Measurements from ENCODE around the gene USP40. TPM values are rescaled to one million over a fixed set of nuclear protein-coding genes. Genes with fewer than 3 reads are reported as not detected.

The USP40 gene
- total RNA-seq, 1 experiment from 2014 or later, result 23.8 TPM

GRCh38 chr2:233449921-233450863 lies 116.4 kb downstream of the USP40 start:
- in situ Hi-C loops (cut with HindIII; ENCODE audit: low sequenced_read_pairs), result no loop called here
- no peak for DNase-seq (ENCODE audit: low spot score)

DNA sequence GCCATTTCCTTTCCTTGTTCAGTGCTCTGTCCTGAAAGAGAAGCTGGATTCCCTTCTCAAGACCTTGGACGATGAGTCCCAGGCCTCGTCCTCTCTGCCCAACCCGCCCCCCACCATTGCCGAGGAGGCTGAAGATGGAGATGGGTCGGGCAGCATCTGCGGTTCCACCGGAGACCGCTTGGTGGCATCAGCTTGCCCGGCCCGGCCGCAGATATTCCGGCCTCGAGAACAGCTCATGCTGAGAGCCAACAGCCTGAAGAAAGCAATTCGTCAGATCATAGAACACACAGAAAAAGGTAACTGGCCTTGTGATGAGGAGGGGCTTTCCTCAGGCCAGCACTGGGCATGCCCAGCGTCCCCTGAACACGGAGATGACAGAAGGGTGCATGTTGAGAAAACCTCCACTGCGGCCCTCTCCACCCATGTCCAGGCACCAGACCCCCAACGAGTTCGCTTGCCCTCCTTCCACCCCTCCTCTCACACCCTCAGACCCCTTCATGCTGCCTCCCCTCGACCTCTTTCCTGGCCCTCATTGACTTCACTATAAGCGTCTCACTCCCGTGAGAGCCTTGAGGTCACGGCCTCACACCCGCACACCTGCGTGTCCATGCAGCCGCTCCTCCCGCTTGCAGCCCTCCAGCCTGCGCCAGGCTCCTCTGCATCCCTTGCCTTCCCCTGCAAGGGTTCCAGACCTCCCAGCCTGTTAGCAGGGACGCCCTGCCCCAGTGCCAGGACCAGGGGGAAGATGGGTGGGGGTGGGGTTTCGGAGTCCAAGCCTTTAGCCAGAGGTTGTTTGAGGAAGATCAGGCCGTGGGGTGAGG lies 117.3 kb downstream of the USP40 start:
- DNase-seq (ENCODE audit: low spot score), result peak; percentile 76
- in situ Hi-C loops (cut with HindIII; ENCODE audit: low sequenced_read_pairs), result no loop called here

DNA sequence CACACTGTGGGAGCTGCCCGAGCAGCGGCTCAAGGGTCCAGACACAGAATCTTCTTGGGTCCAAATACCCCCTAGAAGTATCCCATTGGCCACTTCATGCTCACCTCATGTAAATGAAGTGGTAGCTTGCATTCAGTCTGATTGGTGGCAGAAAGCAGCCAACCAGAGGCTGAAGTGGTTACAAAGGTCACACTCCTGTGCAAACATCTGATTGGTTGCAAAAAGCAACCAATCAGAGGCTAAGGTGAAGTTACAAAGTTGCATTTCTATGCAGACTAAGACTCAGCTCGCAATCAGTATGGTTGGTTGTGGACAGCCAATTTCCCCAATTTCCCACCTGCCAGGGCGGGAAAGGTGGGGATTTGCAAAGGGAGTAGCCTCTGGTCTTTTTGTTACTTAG lies 118.0 kb downstream of the USP40 start:
- no peak for DNase-seq (ENCODE audit: low spot score)
- in situ Hi-C loops (cut with HindIII; ENCODE audit: low sequenced_read_pairs), result no loop called here

GRCh38 chr2:233448220-233448559 lies 118.4 kb downstream of the USP40 start:
- DNase-seq (ENCODE audit: low spot score), result peak; percentile 41
- in situ Hi-C loops (cut with HindIII; ENCODE audit: low sequenced_read_pairs), result no loop called here

DNA sequence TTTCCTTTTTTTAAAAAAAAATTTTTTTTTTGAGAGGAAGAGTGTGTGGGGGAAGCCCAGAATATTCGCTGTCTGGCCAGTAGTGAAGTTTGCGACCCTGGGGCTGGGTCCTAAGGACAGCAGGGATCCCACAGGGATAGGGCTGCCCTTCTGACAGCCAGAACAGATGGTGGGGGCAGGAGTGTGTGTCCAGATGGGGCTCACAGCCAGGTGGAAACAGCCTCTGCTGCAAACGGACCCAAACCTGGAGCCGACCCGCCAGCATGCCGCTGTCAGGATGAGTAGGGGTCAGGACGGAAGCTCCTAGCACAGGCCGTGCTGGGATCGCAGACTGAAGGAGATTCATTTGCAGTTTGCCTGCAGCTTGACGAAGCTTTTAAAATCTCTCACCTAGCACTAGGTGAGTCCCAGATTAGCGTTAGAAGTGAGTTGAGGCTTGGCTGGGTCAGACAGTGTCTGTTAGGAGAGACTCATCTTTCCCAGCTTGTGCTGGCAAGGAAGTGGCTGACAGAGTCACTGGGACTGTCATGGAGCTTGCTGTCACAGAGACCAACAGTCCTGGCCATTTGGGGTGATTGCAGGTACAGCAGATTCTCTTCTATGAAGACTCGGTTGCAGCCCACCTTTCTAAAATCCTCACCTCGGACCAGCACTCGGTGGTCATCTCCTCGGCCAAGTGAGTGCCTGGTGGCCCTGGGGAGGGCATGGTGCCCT lies 118.9 kb downstream of the USP40 start:
- DNase-seq (ENCODE audit: low spot score), result no peak
- in situ Hi-C loops (cut with HindIII; ENCODE audit: low sequenced_read_pairs), result no loop called here

GRCh38 chr2:233446606-233447305 lies 119.8 kb downstream of the USP40 start:
- in situ Hi-C loops (cut with HindIII; ENCODE audit: low sequenced_read_pairs), result no loop called here
- no peak for DNase-seq (ENCODE audit: low spot score)

GRCh38 chr2:233446121-233446520 lies 120.5 kb downstream of the USP40 start:
- in situ Hi-C loops (cut with HindIII; ENCODE audit: low sequenced_read_pairs), result no loop called here
- DNase-seq (ENCODE audit: low spot score), result no peak

DNA sequence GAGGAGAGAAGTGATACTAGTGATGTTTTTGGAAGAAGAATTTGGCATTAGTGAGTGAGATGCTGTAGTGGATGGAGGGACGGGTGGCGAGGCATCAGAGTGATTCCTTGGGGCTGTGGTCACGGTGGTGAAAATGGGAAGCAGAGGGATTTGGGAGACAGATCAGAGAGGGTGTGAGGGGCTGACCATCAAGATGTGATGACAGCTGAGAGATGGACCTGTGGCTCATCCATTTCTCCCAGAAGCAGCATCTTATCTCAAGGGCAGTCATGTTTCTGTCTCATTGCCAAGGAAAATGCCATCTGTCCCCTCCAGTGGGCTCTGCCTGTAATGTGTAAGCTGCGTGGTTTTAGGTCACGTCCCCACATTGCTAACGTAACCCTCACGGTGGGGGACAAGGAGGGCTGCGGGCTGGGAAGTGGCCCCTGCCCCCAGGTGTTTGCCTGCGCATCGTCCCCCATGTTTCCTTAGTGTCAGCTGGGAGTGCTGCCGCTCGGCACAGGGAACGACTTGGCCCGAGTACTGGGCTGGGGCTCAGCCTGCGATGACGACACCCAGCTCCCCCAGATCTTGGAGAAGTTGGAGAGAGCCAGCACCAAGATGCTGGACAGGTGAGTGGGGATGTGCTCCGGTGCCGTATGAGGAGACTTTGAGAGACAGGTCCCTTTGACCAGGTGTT lies 121.3 kb downstream of the USP40 start:
- DNase-seq (ENCODE audit: low spot score), result peak; percentile 73
- in situ Hi-C loops (cut with HindIII; ENCODE audit: low sequenced_read_pairs), result no loop called here

DNA sequence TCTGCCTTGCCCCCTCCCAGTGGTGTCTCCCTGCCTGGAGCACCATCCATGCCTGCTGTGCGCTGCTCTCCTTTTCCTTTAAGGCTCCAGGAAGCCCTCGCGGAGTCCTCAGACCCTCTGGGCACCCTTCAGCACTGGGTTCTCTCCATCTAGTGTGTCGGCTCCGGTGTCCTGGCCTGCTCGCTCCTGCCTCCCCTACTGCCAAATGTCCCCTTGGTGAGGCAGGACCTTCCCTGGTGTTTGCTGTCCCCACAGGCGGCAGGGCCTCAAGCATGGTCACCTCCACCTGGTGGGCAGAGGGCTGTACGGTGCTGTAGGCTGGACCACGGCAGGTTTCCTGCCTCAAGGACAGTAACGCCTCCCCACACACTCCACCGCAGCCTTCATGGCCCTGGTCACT lies 122.1 kb downstream of the USP40 start:
- in situ Hi-C loops (cut with HindIII; ENCODE audit: low sequenced_read_pairs), result no loop called here
- DNase-seq (ENCODE audit: low spot score), result no peak

- in situ Hi-C loops (cut with HindIII; ENCODE audit: low sequenced_read_pairs), result no loop called here
- peak; percentile 94 for DNase-seq (ENCODE audit: low spot score)
Measured at GRCh38 chr2:233443511-233444183, 122.9 kb downstream of the USP40 start.

GRCh38 chr2:233442028-233442310 lies 124.6 kb downstream of the USP40 start:
- in situ Hi-C loops (cut with HindIII; ENCODE audit: low sequenced_read_pairs), result no loop called here
- DNase-seq (ENCODE audit: low spot score), result no peak

- DNase-seq (ENCODE audit: low spot score), result no peak
- in situ Hi-C loops (cut with HindIII; ENCODE audit: low sequenced_read_pairs), result no loop called here
Measured at GRCh38 chr2:233441161-233442027, 125.2 kb downstream of the USP40 start.

- in situ Hi-C loops (cut with HindIII; ENCODE audit: low sequenced_read_pairs), result no loop called here
- DNase-seq (ENCODE audit: low spot score), result no peak
Measured at GRCh38 chr2:233440714-233441113, 125.9 kb downstream of the USP40 start.

GRCh38 chr2:233440314-233440713 lies 126.3 kb downstream of the USP40 start:
- DNase-seq (ENCODE audit: low spot score), result no peak
- in situ Hi-C loops (cut with HindIII; ENCODE audit: low sequenced_read_pairs), result no loop called here

GRCh38 chr2:233439191-233439590 lies 127.4 kb downstream of the USP40 start:
- DNase-seq (ENCODE audit: low spot score), result peak; percentile 88
- in situ Hi-C loops (cut with HindIII; ENCODE audit: low sequenced_read_pairs), result no loop called here

- peak; percentile 78 for DNase-seq (ENCODE audit: low spot score)
- in situ Hi-C loops (cut with HindIII; ENCODE audit: low sequenced_read_pairs), result no loop called here
Measured at GRCh38 chr2:233438573-233439147, 127.9 kb downstream of the USP40 start.

DNA sequence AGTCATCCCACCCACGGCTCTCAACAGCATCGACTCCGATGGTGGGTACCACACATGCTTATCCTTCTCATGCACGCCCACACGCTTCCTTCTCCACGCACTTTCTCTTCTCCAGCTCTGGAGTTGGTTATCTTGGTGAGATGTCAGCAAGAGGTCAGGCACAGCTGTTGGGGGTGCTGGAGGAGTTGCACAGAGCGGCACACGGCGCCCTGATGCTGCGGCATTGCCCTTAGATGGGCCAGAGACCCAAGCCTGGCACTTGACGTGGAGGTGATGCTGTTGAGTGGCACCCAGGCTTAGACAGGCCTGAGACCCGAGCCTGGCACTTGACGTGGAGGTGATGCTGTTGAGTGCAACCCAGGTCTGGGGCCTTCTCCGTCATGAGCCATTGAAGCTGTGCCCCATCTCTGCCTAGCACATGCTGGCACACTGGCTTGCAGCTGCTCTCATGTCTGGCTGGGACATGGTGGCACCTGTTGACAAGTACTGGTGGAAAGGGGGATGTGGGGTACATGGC lies 129.1 kb downstream of the USP40 start:
- in situ Hi-C loops (cut with HindIII; ENCODE audit: low sequenced_read_pairs), result no loop called here
- no peak for DNase-seq (ENCODE audit: low spot score)
